ENCODE results near the gene MID2. TPM values are rescaled to one million over a fixed set of nuclear protein-coding genes. Genes with fewer than 3 reads are reported as not detected.
"Not testable (repeated sequence)": the region's sequence is repeated elsewhere in the genome, so short reads cannot be mapped to it uniquely, and the experiment has no call there.

The MID2 gene
- total RNA-seq, 4 donors from 2014 or later, result 50.7 to 61.3 (median 55.6) TPM

- DNase-seq (ENCODE audit: low spot score in 2 of 2), result no peak
- WGBS, 2 donors, result 22 to 76% methylated on average over 1 of the region's 1 CpG
- no peak overlapping the region for H3K4me3 ChIP-seq (ENCODE audit: low read depth, poor library complexity, severe bottlenecking)
- TF ChIP-seq CTCF (IDR thresholded peaks at IDR 0.05), result no peak
- TF ChIP-seq POLR2A (IDR thresholded peaks at IDR 0.05), result no peak
- intact Hi-C loops (cut with DNase I; ENCODE audit: low total_unique reads), result no loop called here
Observed at GRCh38 chrX:107804427-107804826, 21.2 kb upstream of the MID2 start.

GRCh38 chrX:107805179-107805578 is 20.5 kb upstream of the MID2 start:
- no peak overlapping the region for H3K4me3 ChIP-seq (ENCODE audit: low read depth, poor library complexity, severe bottlenecking)
- no peak for DNase-seq (ENCODE audit: low spot score in 2 of 2)
- 77 to 98% methylated on average over 3 of the region's 3 CpGs for WGBS, 2 donors
- no peak for TF ChIP-seq POLR2A (IDR thresholded peaks at IDR 0.05)
- no peak for TF ChIP-seq CTCF (IDR thresholded peaks at IDR 0.05)
- intact Hi-C loops (cut with DNase I; ENCODE audit: low total_unique reads), result no loop called here

DNA sequence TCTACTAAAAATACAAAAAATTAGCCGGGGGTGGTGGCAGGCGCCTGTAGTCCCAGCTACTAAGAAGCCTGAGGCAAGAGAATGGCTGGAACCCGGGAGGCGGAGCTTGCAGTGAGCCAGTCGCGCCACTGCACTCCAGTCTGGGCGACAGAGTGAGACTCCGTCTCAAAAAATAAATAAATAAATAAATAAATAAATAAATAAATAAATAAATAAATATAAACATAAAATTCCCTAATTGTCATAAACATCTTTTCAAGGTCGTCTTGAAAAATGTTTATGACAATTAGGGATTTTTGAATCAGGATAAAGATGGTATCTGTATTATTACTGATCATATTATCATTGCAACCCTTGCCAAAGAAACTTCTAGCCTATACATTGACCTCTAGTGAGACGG is 15.6 kb upstream of the MID2 start:
- intact Hi-C loops (cut with DNase I; ENCODE audit: low total_unique reads); H3K4me3 ChIP-seq (ENCODE audit: low read depth, poor library complexity, severe bottlenecking); DNase-seq (ENCODE audit: low spot score in 2 of 2): not testable (repeated sequence)
- 79 to 91% methylated on average over 7 to 10 of the region's 10 CpGs for WGBS, 2 donors

- H3K4me3 ChIP-seq (ENCODE audit: low read depth, poor library complexity, severe bottlenecking), result no peak overlapping the region
- intact Hi-C loops (cut with DNase I; ENCODE audit: low total_unique reads), result no loop called here
- no peak for DNase-seq (ENCODE audit: low spot score in 2 of 2)
- TF ChIP-seq POLR2A (IDR thresholded peaks at IDR 0.05), result no peak
- no peak for TF ChIP-seq CTCF (IDR thresholded peaks at IDR 0.05)
Observed at GRCh38 chrX:107818900-107819521, 6.7 kb upstream of the MID2 start.

GRCh38 chrX:107823042-107823441 is 2.6 kb upstream of the MID2 start:
- TF ChIP-seq POLR2A (IDR thresholded peaks at IDR 0.05) (no peak), CTCF (IDR thresholded peaks at IDR 0.05) (no peak)
- intact Hi-C loops (cut with DNase I; ENCODE audit: low total_unique reads), result no loop called here
- 65 to 76% methylated on average over 2 of the region's 2 CpGs for WGBS, 2 donors

DNA sequence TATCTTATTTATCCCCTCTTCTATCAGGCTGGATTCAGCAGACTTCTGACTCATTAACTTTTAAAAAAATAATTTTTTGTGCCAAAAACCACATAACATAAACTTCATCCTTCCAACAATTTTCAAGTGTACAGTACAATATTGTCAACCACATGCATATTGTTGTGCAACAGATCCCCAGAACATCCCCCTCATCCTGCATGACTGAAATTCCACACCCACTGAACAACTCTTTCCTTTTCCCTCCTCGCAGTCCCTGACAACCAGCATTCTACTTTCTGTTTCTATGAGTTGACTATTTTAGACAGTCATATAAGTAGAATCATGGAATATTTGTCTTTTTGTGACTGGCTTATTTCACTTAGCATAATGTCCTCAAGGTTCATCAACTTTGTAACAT is 2.2 kb upstream of the MID2 start:
- 20 to 36% methylated on average over 1 of the region's 1 CpG for whole genome bisulfite sequencing, 2 donors
- no peak for DNase-seq (ENCODE audit: low spot score in 2 of 2)

More at GRCh38 chrX:107823042-107823441, 2.6 kb upstream of the MID2 start:
- H3K4me3 ChIP-seq (ENCODE audit: low read depth, poor library complexity, severe bottlenecking), result no peak overlapping the region
- DNase-seq (ENCODE audit: low spot score in 2 of 2), result no peak

More for the DNA sequence above, 2.2 kb upstream of the MID2 start:
- TF ChIP-seq POLR2A (IDR thresholded peaks at IDR 0.05), result no peak
- TF ChIP-seq CTCF (IDR thresholded peaks at IDR 0.05), result no peak
- intact Hi-C loops (cut with DNase I; ENCODE audit: low total_unique reads), result no loop called here
- no peak overlapping the region for H3K4me3 ChIP-seq (ENCODE audit: low read depth, poor library complexity, severe bottlenecking)

All from lower leg skin (tissue), 4 donors.